ENCODE results near the gene ACLY.
"Not testable (repeated sequence)": the region's sequence is repeated elsewhere in the genome, so short reads cannot be mapped to it uniquely, and the experiment has no call there.

Gene ACLY

GRCh38 chr17:41888332-41888965 is 30.3 kb downstream of the ACLY start:
- no peak for DNase-seq (ENCODE audit: low read depth)
- TF ChIP-seq, protein P1, sequence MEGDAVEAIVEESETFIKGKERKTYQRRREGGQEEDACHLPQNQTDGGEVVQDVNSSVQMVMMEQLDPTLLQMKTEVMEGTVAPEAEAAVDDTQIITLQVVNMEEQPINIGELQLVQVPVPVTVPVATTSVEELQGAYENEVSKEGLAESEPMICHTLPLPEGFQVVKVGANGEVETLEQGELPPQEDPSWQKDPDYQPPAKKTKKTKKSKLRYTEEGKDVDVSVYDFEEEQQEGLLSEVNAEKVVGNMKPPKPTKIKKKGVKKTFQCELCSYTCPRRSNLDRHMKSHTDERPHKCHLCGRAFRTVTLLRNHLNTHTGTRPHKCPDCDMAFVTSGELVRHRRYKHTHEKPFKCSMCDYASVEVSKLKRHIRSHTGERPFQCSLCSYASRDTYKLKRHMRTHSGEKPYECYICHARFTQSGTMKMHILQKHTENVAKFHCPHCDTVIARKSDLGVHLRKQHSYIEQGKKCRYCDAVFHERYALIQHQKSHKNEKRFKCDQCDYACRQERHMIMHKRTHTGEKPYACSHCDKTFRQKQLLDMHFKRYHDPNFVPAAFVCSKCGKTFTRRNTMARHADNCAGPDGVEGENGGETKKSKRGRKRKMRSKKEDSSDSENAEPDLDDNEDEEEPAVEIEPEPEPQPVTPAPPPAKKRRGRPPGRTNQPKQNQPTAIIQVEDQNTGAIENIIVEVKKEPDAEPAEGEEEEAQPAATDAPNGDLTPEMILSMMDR (conservative IDR thresholded peaks at IDR 0.05; ENCODE audit: low read depth, low read length) = no peak
- H3K4me3 ChIP-seq (ENCODE audit: low read depth, low read length) = no peak overlapping the region

GRCh38 chr17:41885733-41886132 is 33.0 kb downstream of the ACLY start:
- peak; percentile 27 for DNase-seq (ENCODE audit: low read depth)
- H3K4me3 ChIP-seq (ENCODE audit: low read depth, low read length) = no peak overlapping the region
- TF ChIP-seq, protein P1 (conservative IDR thresholded peaks at IDR 0.05; ENCODE audit: low read depth, low read length) = peak; percentile 42

GRCh38 chr17:41882756-41883155 is 36.0 kb downstream of the ACLY start:
- no peak overlapping the region for H3K4me3 ChIP-seq (ENCODE audit: low read depth, low read length)
- no peak for DNase-seq (ENCODE audit: low read depth)
- TF ChIP-seq, protein P1 (conservative IDR thresholded peaks at IDR 0.05; ENCODE audit: low read depth, low read length) = no peak

DNA sequence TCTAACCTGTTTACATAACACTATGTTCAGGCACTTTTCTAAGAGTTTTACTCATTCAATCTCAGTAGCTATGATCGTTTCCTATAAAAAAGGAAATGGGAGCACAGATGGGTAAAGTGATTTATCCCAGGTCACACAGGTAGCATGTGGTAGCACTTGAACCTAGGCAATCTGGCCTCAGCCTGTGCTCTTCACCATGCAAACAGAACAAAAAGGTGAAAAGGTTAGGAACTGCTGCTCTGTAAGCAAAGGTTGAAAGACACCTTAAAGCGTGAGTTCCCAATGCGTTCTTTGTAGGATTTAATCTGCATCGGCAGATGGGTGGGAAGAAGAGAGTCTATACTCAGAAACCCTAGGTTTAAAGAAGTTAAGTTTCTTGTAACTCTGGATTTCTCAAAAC is 38.6 kb downstream of the ACLY start:
- DNase-seq (ENCODE audit: low read depth) = no peak
- H3K4me3 ChIP-seq (ENCODE audit: low read depth, low read length) = no peak overlapping the region
- TF ChIP-seq, protein P1 (conservative IDR thresholded peaks at IDR 0.05; ENCODE audit: low read depth, low read length) = no peak

GRCh38 chr17:41874293-41874670 is 44.5 kb downstream of the ACLY start:
- not testable (repeated sequence) for DNase-seq (ENCODE audit: low read depth); H3K4me3 ChIP-seq (ENCODE audit: low read depth, low read length)

DNA sequence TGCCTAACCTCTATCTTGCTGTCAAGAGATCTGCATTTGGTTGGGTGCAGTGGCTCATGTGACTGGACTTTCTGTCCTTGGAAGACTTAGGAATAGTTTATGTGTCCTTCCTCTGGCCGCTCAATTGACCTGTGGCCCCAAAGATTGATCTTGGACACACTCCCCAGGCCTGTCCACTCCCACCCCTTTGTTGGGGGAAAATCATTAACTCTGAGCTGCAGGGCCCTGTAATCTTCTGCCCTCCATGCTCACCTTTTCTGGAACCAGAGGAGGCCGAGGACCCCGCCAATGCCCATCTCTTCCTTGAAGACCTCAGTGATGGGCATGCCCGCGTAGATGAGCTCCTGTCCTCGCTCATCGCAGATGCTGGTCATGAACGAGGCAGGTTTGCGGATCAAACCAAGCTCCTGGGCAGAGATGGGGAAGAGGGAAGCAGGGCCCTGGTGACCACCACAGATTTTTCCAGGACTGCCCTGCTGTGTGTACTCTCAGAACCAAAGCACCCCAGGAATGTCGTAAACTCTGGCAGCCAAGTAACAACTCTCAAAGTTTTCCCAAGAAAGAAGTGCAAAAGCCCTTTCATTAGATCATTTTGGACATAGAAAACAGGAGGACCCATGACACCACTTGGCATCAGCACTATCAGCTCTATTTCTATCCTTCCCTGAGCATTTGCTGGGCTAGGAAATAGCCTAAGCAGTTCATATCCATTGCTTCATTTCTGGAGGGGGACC is 45.0 kb downstream of the ACLY start:
- DNase-seq (ENCODE audit: low read depth) = no peak
- TF ChIP-seq, protein P1 (conservative IDR thresholded peaks at IDR 0.05; ENCODE audit: low read depth, low read length) = no peak
- no peak overlapping the region for H3K4me3 ChIP-seq (ENCODE audit: low read depth, low read length)

DNA sequence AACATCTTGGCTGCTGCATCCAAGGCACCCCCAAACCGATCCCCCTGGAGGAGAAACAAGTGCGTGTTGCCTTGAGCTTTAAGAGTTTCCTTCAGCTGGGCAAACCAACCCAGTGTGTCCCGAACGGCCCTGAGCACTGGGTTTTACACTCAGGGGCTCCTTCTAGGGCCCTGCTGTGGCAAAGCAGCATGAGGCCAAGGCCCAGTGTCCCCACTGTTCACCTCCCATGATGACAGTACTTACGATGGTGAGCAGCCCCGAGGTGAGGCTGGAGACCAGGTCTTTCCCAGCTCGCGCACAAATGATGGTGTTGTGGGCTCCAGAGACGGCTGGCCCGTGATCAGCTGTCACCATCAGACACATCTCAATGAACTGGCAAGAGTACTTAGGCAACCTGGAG is 47.0 kb downstream of the ACLY start:
- no peak for DNase-seq (ENCODE audit: low read depth)
- TF ChIP-seq, protein P1 (conservative IDR thresholded peaks at IDR 0.05; ENCODE audit: low read depth, low read length) = no peak
- H3K4me3 ChIP-seq (ENCODE audit: low read depth, low read length) = no peak overlapping the region
